Caco-2 (cell line): ENCODE results near the gene DRC7. TPM values are rescaled to one million over a fixed set of nuclear protein-coding genes. Genes with fewer than 3 reads are reported as not detected.

ENCODE experiments used
- BruUV-seq: library from RNA; stranded (reverse); fragments of 400-500 nt; replicated peaks from 2 replicates; lab custom pipeline; 2021; lab: Mats Ljungman, UMichigan
- CTCF ChIA-PET: fragments of 300-600 bp; sonication (Branson Sonifier 250); formaldehyde crosslinking; loops from one replicate; lab custom pipeline; 2022; ENCODE audit warnings: antibody characterized with exemption; lab: Charles Lee
- POLR2A ChIA-PET: fragments of 300-600 bp; sonication (Branson Sonifier 250); formaldehyde crosslinking; loops from one replicate; lab custom pipeline; 2022; ENCODE audit warnings: antibody characterized with exemption; lab: Charles Lee
- DNase-seq, 2 experiments: peaks; one replicate each; pipeline versions ENCODE4 v3.0.0 to v3.0.0-alpha.2; 2020 to 2022
- H3K27me3 ChIP-seq: replicated peaks from 2 replicates; pipeline ENCODE4 v1.6.0; 2011; ENCODE audit warnings: low read length; ENCODE audit not compliant: control insufficient read depth, insufficient read depth
- H3K36me3 ChIP-seq: 2 replicates; pipeline ENCODE4 v1.5.1; 2011; ENCODE audit warnings: low read length; ENCODE audit not compliant: control insufficient read depth, insufficient read depth
- H3K4me1 ChIP-seq: fragments of 250-450 bp; sonication (Bioruptor Pico); 2 replicates; pipeline ENCODE4 v1.5.1; 2020; ENCODE audit warnings: mild to moderate bottlenecking
- H3K4me3 ChIP-seq: 2 replicates; pipeline ENCODE4 v1.5.1; 2011; ENCODE audit warnings: low read depth, mild to moderate bottlenecking, control low read depth, low read length
- H3K9me3 ChIP-seq: fragments of 250-450 bp; sonication (Bioruptor Pico); 2 replicates; pipeline ENCODE4 v1.5.1; 2020; ENCODE audit warnings: mild to moderate bottlenecking, moderate library complexity
- H3K27ac Mint-ChIP-seq: one replicate; pipeline ENCODE4 v1.8.0; 2022; ENCODE audit warnings: mixed read lengths; ENCODE audit not compliant: unreplicated experiment
- H3K27me3 Mint-ChIP-seq: one replicate; pipeline ENCODE4 v1.8.0; 2022; ENCODE audit warnings: mixed read lengths; ENCODE audit not compliant: insufficient read depth, unreplicated experiment
- H3K36me3 Mint-ChIP-seq: one replicate; pipeline ENCODE4 v1.8.0; 2022; ENCODE audit warnings: mild to moderate bottlenecking, mixed read lengths; ENCODE audit not compliant: insufficient read depth, unreplicated experiment
- H3K4me1 Mint-ChIP-seq: one replicate; pipeline ENCODE4 v1.8.0; 2022; ENCODE audit warnings: low read depth, mixed read lengths; ENCODE audit not compliant: unreplicated experiment
- H3K4me3 Mint-ChIP-seq: one replicate; pipeline ENCODE4 v1.8.0; 2022; ENCODE audit warnings: mild to moderate bottlenecking, moderate library complexity, mixed read lengths; ENCODE audit not compliant: unreplicated experiment
- H3K9me3 Mint-ChIP-seq: one replicate; pipeline ENCODE4 v1.8.0; 2022; ENCODE audit warnings: mixed read lengths; ENCODE audit not compliant: unreplicated experiment
- intact Hi-C: fragments of 100-400 bp; cut with micrococcal nuclease; formaldehyde crosslinking; loops from one replicate; pipeline ENCODE4 v1.10.0; 2022; ENCODE audit not compliant: unreplicated experiment
- total RNA-seq: library from RNA; stranded (reverse); gene quantifications from 2 replicates; pipeline ENCODE4 v1.2.3, GENCODE V29; 2022
- TF ChIP-seq, protein P1 (sequence below), 2 experiments: fragments of 200-600 bp in 1 of 2; IDR thresholded peaks; 1 replicate in 1 of 2; 2 replicates in 1 of 2; pipeline versions ENCODE4 v1.5.1 to v1.8.0; 2011 to 2022; ENCODE audit warnings: antibody characterized with exemption in 1 of 2, control low read depth in 1 of 2, inconsistent platforms in 1 of 2, low read depth in 1 of 2, low read length in 1 of 2, mild to moderate bottlenecking in 1 of 2, moderate library complexity in 1 of 2; ENCODE audit not compliant: insufficient read depth in 1 of 2, severe bottlenecking in 1 of 2, unreplicated experiment in 1 of 2

The DRC7 gene
- total RNA-seq, 1 experiment from 2014 or later: 1.1 TPM

DNA sequence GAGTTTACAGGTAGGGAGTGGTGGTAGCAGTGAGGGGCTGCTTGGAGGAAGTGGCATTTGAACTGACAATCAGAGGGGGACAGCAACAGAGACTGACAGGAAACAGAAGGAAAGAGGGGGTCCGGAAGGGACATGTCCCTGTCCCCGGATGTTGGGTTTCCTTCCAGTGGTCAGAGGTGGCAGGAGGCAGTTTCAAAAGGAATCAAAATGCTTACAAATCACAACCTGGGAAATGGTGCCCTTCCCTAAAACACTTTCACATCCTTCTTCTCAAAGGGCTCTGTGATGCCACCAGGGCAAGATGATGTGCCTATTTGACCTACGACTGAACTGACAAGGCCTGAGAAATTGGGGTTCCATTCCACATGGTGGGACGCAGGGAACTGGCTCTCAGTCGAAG lies 46.5 kb upstream of the DRC7 start:
- H3K36me3 Mint-ChIP-seq: peaks cover 21% of the 10 kb centered on the region
- no peak overlapping the region for H3K27ac Mint-ChIP-seq
- Histone ChIP-seq H3K4me1 (peaks cover 10% of the 10 kb centered on the region; the same call in 1 of the 2 replicates), H3K36me3 (peaks cover 18% of the 10 kb centered on the region), H3K27me3 (no peaks in the 10 kb centered on the region), H3K9me3 (no peaks in the 10 kb centered on the region), H3K4me3 (no peak overlapping the region)
- H3K4me1 Mint-ChIP-seq: peaks cover 14% of the 10 kb centered on the region
- no peaks in the 10 kb centered on the region for H3K9me3 Mint-ChIP-seq
- CTCF ChIA-PET: interaction anchor here (1.0 to 3.6 kb wide), 6 partner anchors 43 to 87 kb away, joined by 3 to 24 read pairs (median 6); partner anchors contain the start of gene KATNB1
- no peak for DNase-seq
- POLR2A ChIA-PET: interaction anchor here (0.6 kb wide), 1 partner anchor 39 kb away, joined by 3 read pairs; no protein-coding TSS in a partner anchor
- no peaks in the 10 kb centered on the region for H3K27me3 Mint-ChIP-seq
- TF ChIP-seq, protein P1, sequence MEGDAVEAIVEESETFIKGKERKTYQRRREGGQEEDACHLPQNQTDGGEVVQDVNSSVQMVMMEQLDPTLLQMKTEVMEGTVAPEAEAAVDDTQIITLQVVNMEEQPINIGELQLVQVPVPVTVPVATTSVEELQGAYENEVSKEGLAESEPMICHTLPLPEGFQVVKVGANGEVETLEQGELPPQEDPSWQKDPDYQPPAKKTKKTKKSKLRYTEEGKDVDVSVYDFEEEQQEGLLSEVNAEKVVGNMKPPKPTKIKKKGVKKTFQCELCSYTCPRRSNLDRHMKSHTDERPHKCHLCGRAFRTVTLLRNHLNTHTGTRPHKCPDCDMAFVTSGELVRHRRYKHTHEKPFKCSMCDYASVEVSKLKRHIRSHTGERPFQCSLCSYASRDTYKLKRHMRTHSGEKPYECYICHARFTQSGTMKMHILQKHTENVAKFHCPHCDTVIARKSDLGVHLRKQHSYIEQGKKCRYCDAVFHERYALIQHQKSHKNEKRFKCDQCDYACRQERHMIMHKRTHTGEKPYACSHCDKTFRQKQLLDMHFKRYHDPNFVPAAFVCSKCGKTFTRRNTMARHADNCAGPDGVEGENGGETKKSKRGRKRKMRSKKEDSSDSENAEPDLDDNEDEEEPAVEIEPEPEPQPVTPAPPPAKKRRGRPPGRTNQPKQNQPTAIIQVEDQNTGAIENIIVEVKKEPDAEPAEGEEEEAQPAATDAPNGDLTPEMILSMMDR (IDR thresholded peaks at IDR 0.05; ENCODE audit: insufficient read depth in 1 of 2, low read depth in 1 of 2, low read length in 1 of 2, severe bottlenecking in 1 of 2, unreplicated experiment in 1 of 2): no peak
- intact Hi-C loops: loop anchor here (5.0 kb wide), 1 partner anchor 89 kb away; the partner anchor contains the start of gene KATNB1
- no peak overlapping the region for H3K4me3 Mint-ChIP-seq
- BruUV-seq: no TSS peak

DNA sequence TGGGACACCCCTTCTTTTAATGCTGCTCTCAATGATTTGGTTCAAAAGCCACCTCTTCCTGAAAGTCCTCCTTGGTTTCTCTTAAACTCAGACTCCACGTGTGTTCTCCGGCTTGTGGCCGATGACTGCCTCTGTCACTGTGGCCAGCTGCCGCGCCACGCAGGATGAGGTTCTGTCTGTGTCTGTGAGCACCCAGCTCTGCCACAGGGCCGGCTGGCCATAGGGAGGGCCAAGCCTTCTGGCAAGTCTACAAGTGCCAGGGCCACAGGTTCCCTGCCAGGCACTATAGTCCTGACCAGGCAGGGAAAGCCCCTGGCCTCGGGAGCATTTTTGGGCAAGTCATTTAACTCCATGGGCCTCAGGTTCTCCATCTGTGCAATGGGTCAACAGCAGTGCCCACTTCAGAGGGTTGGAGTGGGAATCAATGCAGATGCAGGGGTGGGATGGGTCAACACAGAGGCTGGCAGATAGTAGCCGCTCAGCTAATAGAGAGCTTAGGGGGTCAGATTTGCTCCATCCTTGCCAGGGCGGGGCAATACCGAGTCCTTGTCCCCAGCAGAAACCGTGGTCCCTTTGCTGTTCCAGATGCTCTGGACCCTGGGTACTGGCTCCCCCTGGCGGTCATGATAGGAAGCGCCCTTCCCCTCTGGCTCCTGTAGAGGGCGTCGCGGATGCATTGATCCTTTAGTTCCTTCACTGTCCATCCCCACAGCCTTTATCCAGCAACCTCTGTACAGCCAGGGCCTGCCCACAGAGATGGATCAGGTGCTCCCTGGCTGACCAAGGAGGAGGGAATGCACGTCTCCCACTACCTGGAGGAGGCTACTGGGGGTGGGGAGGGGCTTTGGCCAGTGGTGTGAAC lies 45.8 kb upstream of the DRC7 start:
- TF ChIP-seq, protein P1 (IDR thresholded peaks at IDR 0.05; ENCODE audit: insufficient read depth in 1 of 2, low read depth in 1 of 2, low read length in 1 of 2, severe bottlenecking in 1 of 2, unreplicated experiment in 1 of 2): peak; percentile 100
- H3K36me3 ChIP-seq: peaks cover 20% of the 10 kb centered on the region
- BruUV-seq: no TSS peak

DNA sequence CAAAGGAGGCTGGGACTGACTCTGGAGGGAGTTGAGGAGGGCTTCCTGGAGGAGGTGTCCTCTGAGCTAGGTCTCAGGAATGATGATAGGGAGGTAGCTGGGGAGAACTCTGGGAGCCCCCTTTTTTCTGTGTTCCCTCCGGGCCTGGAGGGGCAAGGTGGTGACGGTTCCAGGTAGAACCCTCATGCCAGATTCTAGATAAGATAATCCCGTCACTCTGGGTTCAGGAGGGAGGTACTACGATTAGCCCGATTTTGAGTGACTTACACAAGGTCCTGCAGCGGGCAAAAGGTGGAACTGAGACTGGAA lies 45.2 kb upstream of the DRC7 start:
- no peak for DNase-seq
- intact Hi-C loops: loop anchor here (1.0 to 5.0 kb wide), 6 partner anchors 30 to 88 kb away; partner anchors contain the start of gene KATNB1
- Histone ChIP-seq H3K4me1 (peaks cover 10% of the 10 kb centered on the region; the same call in 1 of the 2 replicates), H3K9me3 (no peaks in the 10 kb centered on the region), H3K4me3 (no peak overlapping the region), H3K36me3 (peaks cover 17% of the 10 kb centered on the region), H3K27me3 (no peaks in the 10 kb centered on the region)
- no peaks in the 10 kb centered on the region for H3K9me3 Mint-ChIP-seq
- ChIA-PET POLR2A (no interaction called here), CTCF (interaction anchor here (0.6 to 2.2 kb wide), 8 partner anchors 15 to 121 kb away, joined by 3 to 10 read pairs (median 4); partner anchors contain the start of gene KATNB1)
- H3K36me3 Mint-ChIP-seq: peaks cover 21% of the 10 kb centered on the region
- no peak overlapping the region for H3K27ac Mint-ChIP-seq
- TF ChIP-seq, protein P1 (IDR thresholded peaks at IDR 0.05; ENCODE audit: insufficient read depth in 1 of 2, low read depth in 1 of 2, low read length in 1 of 2, severe bottlenecking in 1 of 2, unreplicated experiment in 1 of 2): no peak
- BruUV-seq: no TSS peak
- peaks cover 14% of the 10 kb centered on the region for H3K4me1 Mint-ChIP-seq
- H3K27me3 Mint-ChIP-seq: no peaks in the 10 kb centered on the region
- H3K4me3 Mint-ChIP-seq: no peak overlapping the region

More for the DNA sequence above, 45.8 kb upstream of the DRC7 start:
- Mint-ChIP-seq H3K27ac (no peak overlapping the region), H3K9me3 (no peaks in the 10 kb centered on the region), H3K36me3 (peaks cover 21% of the 10 kb centered on the region), H3K4me3 (no peak overlapping the region), H3K27me3 (no peaks in the 10 kb centered on the region), H3K4me1 (peaks cover 14% of the 10 kb centered on the region)
- H3K27me3 ChIP-seq: no peaks in the 10 kb centered on the region
- CTCF ChIA-PET: interaction anchor here (0.7 to 3.6 kb wide), 9 partner anchors 19 to 99 kb away, joined by 3 to 24 read pairs (median 4); partner anchors contain the start of gene KATNB1
- peaks cover 10% of the 10 kb centered on the region; the same call in 1 of the 2 replicates for H3K4me1 ChIP-seq
- intact Hi-C loops: loop anchor here (1.0 to 5.0 kb wide), 6 partner anchors 30 to 88 kb away; partner anchors contain the start of gene KATNB1
- no peak overlapping the region for H3K4me3 ChIP-seq
- POLR2A ChIA-PET: no interaction called here
- H3K9me3 ChIP-seq: no peaks in the 10 kb centered on the region
- peak; percentile 85 to 93 for DNase-seq
